ENCODE measurements around the gene TMEM62. TPM values are rescaled to one million over a fixed set of nuclear protein-coding genes. Genes with fewer than 3 reads are reported as not detected.

The TMEM62 gene
- total RNA-seq (31.2 TPM), polyA plus RNA-seq (ENCODE audit: insufficient read depth, low read depth, low replicate concordance) (14.7 TPM)
- long read RNA-seq, donor 1, partial matches to known transcripts, result 1,493 of 1,494 reads
- long read RNA-seq, donor 1, other reads (novel, unspliced or antisense), result 0 of 1,494 reads
- long read RNA-seq, donor 2, partial matches to known transcripts, result 0 of 1 reads
- long read RNA-seq, donor 2, other reads (novel, unspliced or antisense), result 0 of 1 reads
- long read RNA-seq, donor 3, partial matches to known transcripts, result 0 of 2 reads
- long read RNA-seq, donor 3, other reads (novel, unspliced or antisense), result 0 of 2 reads
- long read RNA-seq, donor 4, partial matches to known transcripts, result 6 of 9 reads
- long read RNA-seq, donor 4, other reads (novel, unspliced or antisense), result 0 of 9 reads
- long read RNA-seq, donor 5, result 0 reads
- long read RNA-seq, donor 6, partial matches to known transcripts, result 0 of 4 reads
- long read RNA-seq, donor 6, other reads (novel, unspliced or antisense), result 0 of 4 reads
- long read RNA-seq, donor 7, partial matches to known transcripts, result 2 of 13 reads
- long read RNA-seq, donor 7, other reads (novel, unspliced or antisense), result 10 of 13 reads
- long read RNA-seq, donor 8, partial matches to known transcripts, result 0 of 3 reads
- long read RNA-seq, donor 8, other reads (novel, unspliced or antisense), result 0 of 3 reads
- long read RNA-seq, donor 9, result 0 reads
- long read RNA-seq, donor 10, partial matches to known transcripts, result 0 of 5 reads
- long read RNA-seq, donor 10, other reads (novel, unspliced or antisense), result 0 of 5 reads

DNA sequence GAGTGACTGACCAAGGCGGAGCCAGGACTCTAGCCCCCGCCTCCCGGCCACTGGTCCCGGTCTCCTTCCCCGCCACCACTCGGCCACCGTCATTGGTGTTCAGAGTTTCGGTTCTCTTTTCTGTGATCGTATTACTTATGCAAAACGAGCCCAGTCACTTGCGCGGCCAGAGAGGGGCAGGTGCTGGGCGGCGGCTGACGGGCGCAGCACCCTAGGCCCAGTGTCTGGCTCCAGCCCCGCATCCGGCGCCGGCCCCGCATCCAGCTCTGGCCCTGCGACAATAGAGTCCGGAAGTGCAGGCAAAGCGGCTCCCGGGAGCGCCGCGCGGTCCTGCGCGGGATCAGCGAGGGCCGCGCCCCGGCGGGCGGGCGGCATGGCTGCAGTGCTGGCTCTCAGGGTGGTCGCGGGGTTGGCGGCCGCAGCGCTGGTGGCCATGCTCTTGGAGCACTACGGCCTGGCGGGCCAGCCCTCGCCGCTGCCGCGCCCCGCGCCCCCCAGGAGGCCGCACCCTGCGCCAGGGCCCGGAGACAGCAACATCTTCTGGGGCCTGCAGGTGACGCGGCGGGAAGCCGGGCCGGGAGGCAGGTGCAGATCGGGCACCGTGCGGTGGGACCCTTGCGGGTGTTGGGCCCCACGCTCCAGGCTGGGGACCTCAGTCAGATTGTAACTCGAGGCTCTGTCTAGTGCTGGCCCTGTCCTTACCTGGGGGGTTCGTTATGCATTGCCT, at the start of gene TMEM62:
TMEM62 (plus strand) TSS at position 157 of the 727 bp plus-strand sequence; CDS start at position 374, 217 bp downstream.
- DNase-seq (peak; percentile 80 to 94 (median 86)), FAIRE-seq (no peak)
- intact Hi-C loops (cut with DNase I), result no loop called here
- Histone ChIP-seq H3K4me3 (ENCODE audit: low read length in 3 of 3) (peak within 1 kb of the TSS; percentile 87 to 92 (median 90)), H3K9me3 (ENCODE audit: control insufficient read depth in 2 of 3, insufficient read depth in 1 of 3, low read length in 3 of 3) (no peaks in the 10 kb centered on the region), H3K27ac (ENCODE audit: low read depth in 2 of 2, low read length in 2 of 2) (peak within 1 kb of the TSS; percentile 29 to 79), H3K4me1 (ENCODE audit: control insufficient read depth in 2 of 3, insufficient read depth in 2 of 3, low read depth in 1 of 3, low read length in 3 of 3) (peaks cover 0 to 3% (median 0%) of the 10 kb centered on the region in 3 donors), H3K27me3 (ENCODE audit: control insufficient read depth, insufficient read depth, low read length) (no peaks in the 10 kb centered on the region), H3K36me3 (ENCODE audit: control insufficient read depth in 2 of 3, insufficient read depth in 3 of 3, low read length in 3 of 3) (peaks cover 0 to 2% (median 0%) of the 10 kb centered on the region in 3 donors), H3K9ac (ENCODE audit: low read length in 3 of 3) (peak within 1 kb of the TSS; percentile 74 to 97 (median 82))
- TF ChIP-seq, protein P1, sequence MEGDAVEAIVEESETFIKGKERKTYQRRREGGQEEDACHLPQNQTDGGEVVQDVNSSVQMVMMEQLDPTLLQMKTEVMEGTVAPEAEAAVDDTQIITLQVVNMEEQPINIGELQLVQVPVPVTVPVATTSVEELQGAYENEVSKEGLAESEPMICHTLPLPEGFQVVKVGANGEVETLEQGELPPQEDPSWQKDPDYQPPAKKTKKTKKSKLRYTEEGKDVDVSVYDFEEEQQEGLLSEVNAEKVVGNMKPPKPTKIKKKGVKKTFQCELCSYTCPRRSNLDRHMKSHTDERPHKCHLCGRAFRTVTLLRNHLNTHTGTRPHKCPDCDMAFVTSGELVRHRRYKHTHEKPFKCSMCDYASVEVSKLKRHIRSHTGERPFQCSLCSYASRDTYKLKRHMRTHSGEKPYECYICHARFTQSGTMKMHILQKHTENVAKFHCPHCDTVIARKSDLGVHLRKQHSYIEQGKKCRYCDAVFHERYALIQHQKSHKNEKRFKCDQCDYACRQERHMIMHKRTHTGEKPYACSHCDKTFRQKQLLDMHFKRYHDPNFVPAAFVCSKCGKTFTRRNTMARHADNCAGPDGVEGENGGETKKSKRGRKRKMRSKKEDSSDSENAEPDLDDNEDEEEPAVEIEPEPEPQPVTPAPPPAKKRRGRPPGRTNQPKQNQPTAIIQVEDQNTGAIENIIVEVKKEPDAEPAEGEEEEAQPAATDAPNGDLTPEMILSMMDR (IDR thresholded peaks at IDR 0.05; ENCODE audit: borderline replicate concordance, extremely low read depth, insufficient read depth), result no peak

DNA sequence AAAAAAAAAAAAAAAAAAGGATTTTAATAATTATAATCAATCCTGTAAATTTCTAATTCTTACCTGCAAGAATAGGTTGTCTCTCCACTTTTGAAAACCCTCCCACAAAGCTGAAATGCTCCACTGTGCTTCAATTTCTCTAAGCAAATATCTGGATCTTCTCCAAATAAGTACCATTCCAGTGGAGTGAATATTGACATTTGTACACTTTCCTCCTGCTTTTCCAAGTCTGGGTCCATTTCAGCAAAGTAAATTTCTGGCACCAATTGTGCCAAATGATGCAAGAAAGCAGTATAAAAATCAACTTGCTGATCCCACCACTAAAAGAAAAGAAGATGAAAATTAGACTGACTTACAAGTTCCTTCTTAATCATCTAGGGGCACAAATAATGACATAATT, 47.5 kb upstream of the TMEM62 start:
- H3K27ac ChIP-seq (ENCODE audit: low read depth in 2 of 2, low read length in 2 of 2), result no peak overlapping the region
- TF ChIP-seq, protein P1 (IDR thresholded peaks at IDR 0.05; ENCODE audit: borderline replicate concordance, extremely low read depth, insufficient read depth), result no peak
- no peak overlapping the region for H3K4me3 ChIP-seq (ENCODE audit: low read length in 3 of 3)
- H3K9me3 ChIP-seq (ENCODE audit: control insufficient read depth in 2 of 3, insufficient read depth in 1 of 3, low read length in 3 of 3), result no peaks in the 10 kb centered on the region
- H3K9ac ChIP-seq (ENCODE audit: low read length in 3 of 3), result no peak overlapping the region
- intact Hi-C loops (cut with DNase I), result no loop called here
- H3K27me3 ChIP-seq (ENCODE audit: control insufficient read depth, insufficient read depth, low read length), result no peaks in the 10 kb centered on the region
- DNase-seq, result no peak
- no peak for FAIRE-seq
- no peaks in the 10 kb centered on the region for H3K4me1 ChIP-seq (ENCODE audit: control insufficient read depth in 2 of 3, insufficient read depth in 2 of 3, low read depth in 1 of 3, low read length in 3 of 3)
- peaks cover 0 to 2% (median under 1%) of the 10 kb centered on the region in 3 donors for H3K36me3 ChIP-seq (ENCODE audit: control insufficient read depth in 2 of 3, insufficient read depth in 3 of 3, low read length in 3 of 3)

DNA sequence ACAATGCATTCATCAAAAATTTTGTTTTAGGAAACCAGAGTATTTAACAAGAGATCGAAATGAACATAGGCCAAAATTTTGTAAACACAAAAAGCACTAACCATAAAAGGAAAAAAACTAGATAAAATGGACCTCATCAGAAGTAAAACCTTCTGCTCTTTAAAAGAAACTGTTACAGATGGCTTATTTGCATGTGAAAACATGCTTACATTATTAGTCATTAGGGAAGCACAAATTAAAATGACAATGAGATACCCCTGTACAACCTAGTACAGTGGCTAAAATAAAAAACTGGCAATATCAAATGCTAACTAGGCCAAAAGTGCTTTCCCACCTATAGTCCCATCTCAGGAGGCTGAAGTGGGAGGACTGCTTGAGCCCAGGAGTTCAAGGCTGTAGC, 46.8 kb upstream of the TMEM62 start:
- no peak overlapping the region for H3K27ac ChIP-seq (ENCODE audit: low read depth in 2 of 2, low read length in 2 of 2)
- no peak overlapping the region for H3K9ac ChIP-seq (ENCODE audit: low read length in 3 of 3)
- no peak overlapping the region for H3K4me3 ChIP-seq (ENCODE audit: low read length in 3 of 3)
- H3K4me1 ChIP-seq (ENCODE audit: control insufficient read depth in 2 of 3, insufficient read depth in 2 of 3, low read depth in 1 of 3, low read length in 3 of 3), result no peaks in the 10 kb centered on the region
- DNase-seq (no peak), FAIRE-seq (no peak)
- H3K36me3 ChIP-seq (ENCODE audit: control insufficient read depth in 2 of 3, insufficient read depth in 3 of 3, low read length in 3 of 3), result no peaks in the 10 kb centered on the region
- intact Hi-C loops (cut with DNase I), result no loop called here
- H3K9me3 ChIP-seq (ENCODE audit: control insufficient read depth in 2 of 3, insufficient read depth in 1 of 3, low read length in 3 of 3), result no peaks in the 10 kb centered on the region
- TF ChIP-seq, protein P1 (IDR thresholded peaks at IDR 0.05; ENCODE audit: borderline replicate concordance, extremely low read depth, insufficient read depth), result no peak
- no peaks in the 10 kb centered on the region for H3K27me3 ChIP-seq (ENCODE audit: control insufficient read depth, insufficient read depth, low read length)

Measured in kidney (tissue), 22 donors.